SK-N-MC (cell line): Measurements from ENCODE around the gene COMMD9.

Experiments
- EZH2 ChIP-seq: fragments of 200-600 bp; sonication (generic); IDR thresholded peaks from one replicate; pipeline ENCODE4 v1.6.1; 2017; ENCODE audit warnings: antibody characterized with exemption
- FOXP2 ChIP-seq: optimal IDR thresholded peaks from 2 replicates; pipeline ENCODE3; 2011; ENCODE audit warnings: mild to moderate bottlenecking, moderate library complexity; ENCODE audit not compliant: insufficient read depth; ENCODE audit errors: extremely low read length, control extremely low read depth
- POLR2AphosphoS5 ChIP-seq: IDR thresholded peaks from 2 replicates; pipeline ENCODE4 v1.6.1; 2012; ENCODE audit warnings: mild to moderate bottlenecking, low read depth, low read length, borderline replicate concordance

GRCh38 chr11:36316049-36316448, 26.8 kb upstream of the COMMD9 start:
- no peak for TF ChIP-seq POLR2AphosphoS5
- TF ChIP-seq EZH2, result no peak
- no peak for TF ChIP-seq FOXP2
